Esophagus squamous epithelium (tissue), 4 donors: Measurements from ENCODE around the gene CDH12.

Experiments
- CTCF ChIP-seq, 6 experiments: fragments of 450-650 bp in 4 of 6; fragments of 200-600 bp in 2 of 6; sonication (generic) in 2 of 6; IDR thresholded peaks; one replicate each; pipeline ENCODE4 v1.5.1; 2016 to 2019; ENCODE audit warnings: antibody characterized with exemption in 6 of 6, mild to moderate bottlenecking in 4 of 6, moderate library complexity in 4 of 6
- POLR2A ChIP-seq, 4 donors: fragments of 450-650 bp; IDR thresholded peaks; one replicate each; pipeline ENCODE4 v1.6.1; 2017; ENCODE audit warnings: antibody characterized with exemption in 4 of 4, mild to moderate bottlenecking in 4 of 4, moderate library complexity in 3 of 4

GRCh38 chr5:21701317-21701716, 1151.8 kb downstream of the CDH12 start:
- TF ChIP-seq CTCF (IDR thresholded peaks at IDR 0.05), result no peak
- TF ChIP-seq POLR2A (IDR thresholded peaks at IDR 0.05), result no peak
